Spleen (tissue), 7 donors: ENCODE data around the gene DNM3.

ENCODE experiments used
- CTCF ChIP-seq, 11 experiments: fragments of 200-600 bp in 7 of 11; fragments of 450-650 bp in 4 of 11; sonication (generic) in 4 of 11; IDR thresholded peaks in 8 of 11; conservative IDR thresholded peaks in 3 of 11; 1 replicate in 7 of 11; 2 replicates in 4 of 11; pipeline versions ENCODE4 v1.4.0 to v1.8.0; 2016 to 2021; ENCODE audit warnings: antibody characterized with exemption in 11 of 11, inconsistent platforms in 4 of 11, mild to moderate bottlenecking in 1 of 11
- POLR2A ChIP-seq, 3 donors: fragments of 450-650 bp; IDR thresholded peaks; one replicate each; pipeline ENCODE4 v1.5.1; 2017; ENCODE audit warnings: antibody characterized with exemption in 3 of 3, mild to moderate bottlenecking in 1 of 3
- POLR2AphosphoS5 ChIP-seq, 3 donors: sonication (generic); formaldehyde crosslinking; IDR thresholded peaks; one replicate each; pipeline ENCODE4 v1.5.1; 2017; ENCODE audit warnings: antibody characterized with exemption in 3 of 3
- donor health status: DM: no; HTN: no; CAD: no; lungs with moderate emphysema.
- donor health status: DM: no; HTN: no; CAD: no.
- donor health status: DM: no; HTN: no; CAD: no.

GRCh38 chr1:171902527-171902926, 61.2 kb downstream of the DNM3 start:
- TF ChIP-seq POLR2A (IDR thresholded peaks at IDR 0.05) = no peak
- no peak for TF ChIP-seq CTCF (IDR thresholded peaks at IDR 0.05 in 8 of 11, conservative IDR thresholded peaks at IDR 0.05 in 3 of 11)
- TF ChIP-seq POLR2AphosphoS5 (IDR thresholded peaks at IDR 0.05) = no peak
